ENCODE data around the gene VWA3B.

GRCh38 chr2:98175811-98176210 lies 88.8 kb downstream of the VWA3B start:
- no peak for TF ChIP-seq POLR2A (IDR thresholded peaks at IDR 0.05; ENCODE audit: low read depth, low read length)
- no peak for TF ChIP-seq CEBPB (IDR thresholded peaks at IDR 0.05; ENCODE audit: low read depth, low read length)
- no peak for TF ChIP-seq MAFK (IDR thresholded peaks at IDR 0.05; ENCODE audit: low read depth, low read length)
- TF ChIP-seq CTCF (conservative IDR thresholded peaks at IDR 0.05; ENCODE audit: low read depth, low read length), result no peak
- TF ChIP-seq CHD1 (IDR thresholded peaks at IDR 0.05; ENCODE audit: low read depth, low read length), result no peak
- TF ChIP-seq, protein P1, sequence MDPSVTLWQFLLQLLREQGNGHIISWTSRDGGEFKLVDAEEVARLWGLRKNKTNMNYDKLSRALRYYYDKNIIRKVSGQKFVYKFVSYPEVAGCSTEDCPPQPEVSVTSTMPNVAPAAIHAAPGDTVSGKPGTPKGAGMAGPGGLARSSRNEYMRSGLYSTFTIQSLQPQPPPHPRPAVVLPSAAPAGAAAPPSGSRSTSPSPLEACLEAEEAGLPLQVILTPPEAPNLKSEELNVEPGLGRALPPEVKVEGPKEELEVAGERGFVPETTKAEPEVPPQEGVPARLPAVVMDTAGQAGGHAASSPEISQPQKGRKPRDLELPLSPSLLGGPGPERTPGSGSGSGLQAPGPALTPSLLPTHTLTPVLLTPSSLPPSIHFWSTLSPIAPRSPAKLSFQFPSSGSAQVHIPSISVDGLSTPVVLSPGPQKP (IDR thresholded peaks at IDR 0.05; ENCODE audit: borderline replicate concordance, low read depth, low read length), result no peak
- TF ChIP-seq USF2 (IDR thresholded peaks at IDR 0.05; ENCODE audit: low read depth, low read length), result no peak
- no peak for TF ChIP-seq MAZ (IDR thresholded peaks at IDR 0.05; ENCODE audit: borderline replicate concordance, low read depth, low read length)
- no peak for TF ChIP-seq FOS (IDR thresholded peaks at IDR 0.05; ENCODE audit: low read depth, low read length)
- no peak for TF ChIP-seq SMC3 (IDR thresholded peaks at IDR 0.05; ENCODE audit: low read depth, low read length)
- TF ChIP-seq RCOR1 (IDR thresholded peaks at IDR 0.05; ENCODE audit: insufficient replicate concordance, low read length), result no peak
- no peak for TF ChIP-seq NFE2L2 (IDR thresholded peaks at IDR 0.05; ENCODE audit: low read depth, low read length)

Data from IMR-90 (cell line).